NCI-H2107 treated with DMSO at 0.1 percent for 48 hours (cell line): ENCODE results near the gene JAK1.

Experiments used
- DNase-seq: peaks from one replicate; lab custom pipeline; 2025; ENCODE audit not compliant: unreplicated experiment; lab: John Stamatoyannopoulos, UW

The JAK1 gene

GRCh38 chr1:64980745-64981600 lies 14.6 kb upstream of the JAK1 start:
- DNase-seq: no peak

- DNase-seq: no peak
Measured at GRCh38 chr1:64979358-64979757, 13.0 kb upstream of the JAK1 start.

GRCh38 chr1:64976361-64976760 lies 10.0 kb upstream of the JAK1 start:
- DNase-seq: no peak

GRCh38 chr1:64975740-64976139 lies 9.4 kb upstream of the JAK1 start:
- no peak for DNase-seq

GRCh38 chr1:64975127-64975526 lies 8.8 kb upstream of the JAK1 start:
- DNase-seq: no peak

- DNase-seq: no peak
Measured at GRCh38 chr1:64974288-64974825, 8.0 kb upstream of the JAK1 start.

- DNase-seq: no peak
Measured at GRCh38 chr1:64973061-64973647, 6.8 kb upstream of the JAK1 start.

GRCh38 chr1:64969305-64970046 lies 3.1 kb upstream of the JAK1 start:
- no peak for DNase-seq

GRCh38 chr1:64967381-64967780 lies 1.0 kb upstream of the JAK1 start:
- no peak for DNase-seq

- no peak for DNase-seq
Measured at GRCh38 chr1:64965366-64966157, 787 bp downstream of the JAK1 start.

- no peak for DNase-seq
Measured at GRCh38 chr1:64963466-64963865, 2.9 kb downstream of the JAK1 start.

- no peak for DNase-seq
Measured at GRCh38 chr1:64962441-64962840, 3.9 kb downstream of the JAK1 start.

- DNase-seq: no peak
Measured at GRCh38 chr1:64961923-64962322, 4.4 kb downstream of the JAK1 start.

GRCh38 chr1:64960731-64961130 lies 5.6 kb downstream of the JAK1 start:
- DNase-seq: no peak

GRCh38 chr1:64959986-64960385 lies 6.4 kb downstream of the JAK1 start:
- DNase-seq: no peak

- no peak for DNase-seq
Measured at GRCh38 chr1:64956733-64957441, 9.5 kb downstream of the JAK1 start.

- DNase-seq: no peak
Measured at GRCh38 chr1:64956010-64956640, 10.2 kb downstream of the JAK1 start.

GRCh38 chr1:64955097-64956009 lies 11.0 kb downstream of the JAK1 start:
- no peak for DNase-seq

GRCh38 chr1:64953241-64953640 lies 13.1 kb downstream of the JAK1 start:
- no peak for DNase-seq
